GM12878 (cell line): ENCODE results near the gene LETM1. TPM values are rescaled to one million over a fixed set of nuclear protein-coding genes. Genes with fewer than 3 reads are reported as not detected.
A peak's percentile ranks its signal among the peaks of the same experiment; 100 is the strongest.

Experiments
- ATAC-seq: fragments of 200-7000 bp; cut with Tn5 transposase; 3 replicates; pipeline ENCODE4 v1.9.1; 2020; ENCODE audit warnings: mild to moderate bottlenecking, moderate library complexity
- BruUV-seq: library from RNA; stranded (reverse); fragments of 400-500 nt; replicated peaks from 2 replicates; lab custom pipeline; 2021; lab: Mats Ljungman, UMichigan
- CTCF ChIA-PET: fragments of 300-600 bp; sonication (Branson Sonifier 250); formaldehyde crosslinking; extraction: SDS; loops from one replicate; lab custom pipeline; 2021; ENCODE audit warnings: inconsistent platforms; lab: Yijun Ruan, JAX
- POLR2A ChIA-PET: fragments of 350-600 bp; formaldehyde crosslinking; extraction: SDS; loops from one replicate; lab custom pipeline; 2021; ENCODE audit warnings: inconsistent platforms; lab: Charles Lee
- RAD21 ChIA-PET: fragments of 300-600 bp; sonication (Branson Sonifier 250); formaldehyde crosslinking; loops from one replicate; lab custom pipeline; 2023; ENCODE audit warnings: antibody characterized with exemption; ENCODE audit not compliant: unreplicated experiment; lab: Charles Lee
- SMC1A ChIA-PET: fragments of 300-600 bp; sonication (Branson Sonifier 250); formaldehyde crosslinking; loops from one replicate; lab custom pipeline; 2023; ENCODE audit not compliant: unreplicated experiment, uncharacterized antibody; lab: Charles Lee
- DNase-seq: peaks from one replicate; pipeline ENCODE4 v3.0.0-alpha.2; 2011; ENCODE audit warnings: low read depth, low spot score
- FAIRE-seq: peaks from 3 replicates; lab custom pipeline; 2011; peaks lifted over from hg19 to GRCh38; lab: Jason Lieb, UNC
- H2AFZ ChIP-seq: 2 replicates; pipeline ENCODE4 v1.6.0; 2011; ENCODE audit warnings: low read depth, low read length, control low read depth; ENCODE audit not compliant: control insufficient read depth
- H3K27ac ChIP-seq: 2 replicates; pipeline ENCODE4 v1.5.1; 2011; ENCODE audit warnings: control low read depth; ENCODE audit not compliant: control insufficient read depth, insufficient read depth
- H3K27me3 ChIP-seq, 2 experiments: replicated peaks in 1 of 2; 2 replicates each; pipeline versions ENCODE4 v1.6.0 to v1.6.1; 2011; ENCODE audit warnings: low read length in 1 of 2; ENCODE audit not compliant: control insufficient read depth in 2 of 2, insufficient read depth in 2 of 2
- H3K36me3 ChIP-seq, 2 experiments: 2 replicates each; pipeline ENCODE4 v1.5.1; 2011; ENCODE audit warnings: low read length in 1 of 2; ENCODE audit not compliant: control insufficient read depth in 2 of 2, insufficient read depth in 2 of 2
- H3K4me1 ChIP-seq: 2 replicates; pipeline ENCODE4 v1.6.1; 2011; ENCODE audit warnings: mild to moderate bottlenecking, low read length, moderate library complexity, mixed read lengths; ENCODE audit not compliant: control insufficient read depth, insufficient read depth
- H3K4me2 ChIP-seq: 2 replicates; pipeline ENCODE4 v1.6.0; 2011; ENCODE audit warnings: control low read depth; ENCODE audit not compliant: control insufficient read depth, insufficient read depth
- H3K4me3 ChIP-seq: fragments of 200-600 bp; sonication (generic); 2 replicates; pipeline ENCODE4 v1.5.1; 2016
- H3K79me2 ChIP-seq: 2 replicates; pipeline ENCODE4 v1.6.0; 2011; ENCODE audit warnings: low read length; ENCODE audit not compliant: control insufficient read depth, insufficient read depth
- H3K9ac ChIP-seq: 2 replicates; pipeline ENCODE4 v1.8.0; 2011; ENCODE audit warnings: low read length, control low read depth, mixed read lengths; ENCODE audit not compliant: control insufficient read depth, insufficient read depth
- H3K9me3 ChIP-seq: replicated peaks from 3 replicates; pipeline ENCODE4 v1.5.1; 2011; ENCODE audit warnings: mild to moderate bottlenecking, low read length; ENCODE audit not compliant: control insufficient read depth, insufficient read depth
- H4K20me1 ChIP-seq: 2 replicates; pipeline ENCODE4 v1.6.0; 2011; ENCODE audit not compliant: control insufficient read depth, insufficient read depth
- BHLHE40 ChIP-seq, 2 experiments: fragments of 450-650 bp in 1 of 2; IDR thresholded peaks; 2 replicates each; pipeline ENCODE4 v1.6.1; 2011 to 2017; ENCODE audit warnings: low read depth in 2 of 2, borderline replicate concordance in 1 of 2, improper control_type of control experiment in 1 of 2, low read length in 1 of 2, mild to moderate bottlenecking in 1 of 2
- NFYB ChIP-seq: IDR thresholded peaks from 2 replicates; pipeline ENCODE4 v1.6.1; 2011; ENCODE audit warnings: low read depth, mild to moderate bottlenecking, low read length, improper control_type of control experiment, moderate library complexity; ENCODE audit not compliant: insufficient read depth
- USF2 ChIP-seq: IDR thresholded peaks from 2 replicates; pipeline ENCODE4 v1.6.1; 2011; ENCODE audit warnings: low read depth, low read length, improper control_type of control experiment, borderline replicate concordance
- WGBS: methylation state at CpG from one replicate; pipeline ENCODE4 v1.1.6; 2016; ENCODE audit warnings: low lambda C conversion rate; ENCODE audit not compliant: insufficient replicate concordance, insufficient coverage; ENCODE audit errors: missing lambda C conversion rate; 5-methylcytosine and 5-hydroxymethylcytosine counted together
- in situ Hi-C: fragments of 300-500 bp; cut with MboI; formaldehyde crosslinking; loops from 9 replicates; pipeline ENCODE4 v1.14.3; 2018; ENCODE audit warnings: mixed read lengths
- intact Hi-C: fragments of 100-400 bp; cut with micrococcal nuclease; formaldehyde crosslinking; loops from one replicate; pipeline ENCODE4 v1.14.2; 2022; ENCODE audit not compliant: unreplicated experiment
- polyA plus RNA-seq, 11 experiments: library from polyadenylated mRNA; depleted of rRNA in 4 of 11; unstranded in 6 of 11; stranded (reverse) in 5 of 11; fragments of >200 nt; fragmentation: Nextera tagmentation in 4 of 11; fragmentation: Illumina TruSeq in 1 of 11; extraction: Ambion mirVana in 4 of 11; extraction: Trizol in 1 of 11; gene quantifications; 1 replicate in 1 of 11; 2 replicates in 10 of 11; pipeline versions ENCODE4 v1.2.1 to v1.2.3, GENCODE V29; 2011 to 2016; ENCODE audit warnings: inconsistent platforms in 2 of 11, missing spikeins in 2 of 11, low read depth in 1 of 11
- total RNA-seq, 4 experiments: library from RNA; depleted of rRNA in 3 of 4; stranded (reverse); fragments of >200 nt in 3 of 4; fragmentation: Illumina TruSeq in 1 of 4; extraction: Trizol in 1 of 4; gene quantifications; 2 replicates each; pipeline versions ENCODE4 v1.2.1 to v1.2.3, GENCODE V29; 2013 to 2021

Gene LETM1
- total and polyA plus RNA-seq, 10 of the 15 experiments (the other 5 are each of a cell fraction or from before 2014, with no cell fraction given), result 2.6 to 65.2 (median 30.2) TPM

- no peak overlapping the region for H3K4me3 ChIP-seq
- ATAC-seq (peak; percentile 32), FAIRE-seq (no peak), DNase-seq (no peak)
- no peak overlapping the region for H3K9ac ChIP-seq
- H3K9me3 ChIP-seq, result no peaks in the 10 kb centered on the region
- SMC1A ChIA-PET, result no interaction called here
- H3K27ac ChIP-seq, result no peak overlapping the region
- in situ Hi-C loops (no loop called here), intact Hi-C loops (no loop called here)
- peaks cover 3% of the 10 kb centered on the region in 2 experiments; a peak in 3 of 4 replicates for H3K27me3 ChIP-seq
- CTCF ChIA-PET, result interaction anchor here (0.8 to 1.2 kb wide), 2 partner anchors 37 to 129 kb away, joined by 3 read pairs; no protein-coding TSS in a partner anchor
- H3K4me2 ChIP-seq, result no peak overlapping the region
- no TSS peak for BruUV-seq
- peaks cover 9% of the 10 kb centered on the region for H3K4me1 ChIP-seq
- POLR2A ChIA-PET, result no interaction called here
- TF ChIP-seq BHLHE40 (IDR thresholded peaks at IDR 0.05; ENCODE audit: borderline replicate concordance in 1 of 2, low read depth in 2 of 2, low read length in 1 of 2) (peak in 1 of 2 experiments; percentile 16; a peak in 1 of 4 replicates), NFYB (0 out of 2 replicates have a peak, but pooled peaks have one; percentile 35), USF2 (no peak)
- RAD21 ChIA-PET, result interaction anchor here (1.1 kb wide), 1 partner anchor 35 kb away, joined by 3 read pairs; no protein-coding TSS in a partner anchor
- WGBS, result 29% methylated on average over 26 of the region's 30 CpGs
- H4K20me1 ChIP-seq, result no peaks in the 10 kb centered on the region
- H3K79me2 ChIP-seq, result no peaks in the 10 kb centered on the region
- no peak overlapping the region for H2AFZ ChIP-seq
- no peaks in the 10 kb centered on the region for H3K36me3 ChIP-seq
Observed at GRCh38 chr4:1772853-1773538, 83.0 kb downstream of the LETM1 start.
